ENCODE results near the gene CADM1. TPM values are rescaled to one million over a fixed set of nuclear protein-coding genes. Genes with fewer than 3 reads are reported as not detected.

The CADM1 gene
- total and polyA plus RNA-seq, 2 donors (not counting 1 experiment from before 2014, with no cell fraction given), result 15.4 to 86.0 TPM

- no peaks in the 10 kb centered on the region for H4K20me1 ChIP-seq (ENCODE audit: control insufficient read depth, extremely low read depth, insufficient read depth, low read length)
- no peaks in the 10 kb centered on the region for H3K27me3 ChIP-seq (ENCODE audit: control insufficient read depth, insufficient read depth, low read length)
- H3K36me3 ChIP-seq (ENCODE audit: control insufficient read depth, insufficient read depth, low read length), result no peaks in the 10 kb centered on the region
- no peak overlapping the region for H3K4me3 ChIP-seq (replicated peaks in 1 of 4; ENCODE audit: control extremely low read depth in 1 of 4, insufficient read depth in 1 of 4, low read depth in 3 of 4, low read length in 4 of 4)
- H3K9me3 ChIP-seq (ENCODE audit: control insufficient read depth, insufficient read depth, low read depth, low read length), result no peaks in the 10 kb centered on the region
- no peak overlapping the region for H3K27ac ChIP-seq (ENCODE audit: insufficient read depth, low read length)
- no peak overlapping the region for H2AFZ ChIP-seq (ENCODE audit: low read length)
- TF ChIP-seq, protein P1, sequence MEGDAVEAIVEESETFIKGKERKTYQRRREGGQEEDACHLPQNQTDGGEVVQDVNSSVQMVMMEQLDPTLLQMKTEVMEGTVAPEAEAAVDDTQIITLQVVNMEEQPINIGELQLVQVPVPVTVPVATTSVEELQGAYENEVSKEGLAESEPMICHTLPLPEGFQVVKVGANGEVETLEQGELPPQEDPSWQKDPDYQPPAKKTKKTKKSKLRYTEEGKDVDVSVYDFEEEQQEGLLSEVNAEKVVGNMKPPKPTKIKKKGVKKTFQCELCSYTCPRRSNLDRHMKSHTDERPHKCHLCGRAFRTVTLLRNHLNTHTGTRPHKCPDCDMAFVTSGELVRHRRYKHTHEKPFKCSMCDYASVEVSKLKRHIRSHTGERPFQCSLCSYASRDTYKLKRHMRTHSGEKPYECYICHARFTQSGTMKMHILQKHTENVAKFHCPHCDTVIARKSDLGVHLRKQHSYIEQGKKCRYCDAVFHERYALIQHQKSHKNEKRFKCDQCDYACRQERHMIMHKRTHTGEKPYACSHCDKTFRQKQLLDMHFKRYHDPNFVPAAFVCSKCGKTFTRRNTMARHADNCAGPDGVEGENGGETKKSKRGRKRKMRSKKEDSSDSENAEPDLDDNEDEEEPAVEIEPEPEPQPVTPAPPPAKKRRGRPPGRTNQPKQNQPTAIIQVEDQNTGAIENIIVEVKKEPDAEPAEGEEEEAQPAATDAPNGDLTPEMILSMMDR (conservative IDR thresholded peaks at IDR 0.05 in 1 of 2, IDR thresholded peaks at IDR 0.05 in 1 of 2; ENCODE audit: low read depth in 1 of 2, low read length in 2 of 2), result no peak
- no peak for TF ChIP-seq EZH2 (IDR thresholded peaks at IDR 0.05; ENCODE audit: low read length, missing control alignments)
- no peak for DNase-seq (ENCODE audit: low read depth in 2 of 2)
- H3K4me1 ChIP-seq (ENCODE audit: control insufficient read depth, extremely low read depth, insufficient read depth, low read length), result no peaks in the 10 kb centered on the region
- no peaks in the 10 kb centered on the region for H3K79me2 ChIP-seq (ENCODE audit: control insufficient read depth, insufficient read depth, low read length)
- no peak overlapping the region for H3K9ac ChIP-seq (ENCODE audit: insufficient read depth, low read length)
- no peak overlapping the region for H3K4me2 ChIP-seq (ENCODE audit: extremely low read depth, insufficient read depth, low read length)
These were observed 140.8 kb downstream of the CADM1 start for GRCh38 chr11:115363426-115363825.

- TF ChIP-seq, protein P1 (conservative IDR thresholded peaks at IDR 0.05 in 1 of 2, IDR thresholded peaks at IDR 0.05 in 1 of 2; ENCODE audit: low read depth in 1 of 2, low read length in 2 of 2), result no peak
- TF ChIP-seq EZH2 (IDR thresholded peaks at IDR 0.05; ENCODE audit: low read length, missing control alignments), result no peak
- no peaks in the 10 kb centered on the region for H3K79me2 ChIP-seq (ENCODE audit: control insufficient read depth, insufficient read depth, low read length)
- no peak overlapping the region for H3K9ac ChIP-seq (ENCODE audit: insufficient read depth, low read length)
- H4K20me1 ChIP-seq (ENCODE audit: control insufficient read depth, extremely low read depth, insufficient read depth, low read length), result no peaks in the 10 kb centered on the region
- H3K4me1 ChIP-seq (ENCODE audit: control insufficient read depth, extremely low read depth, insufficient read depth, low read length), result no peaks in the 10 kb centered on the region
- no peak overlapping the region for H2AFZ ChIP-seq (ENCODE audit: low read length)
- H3K36me3 ChIP-seq (ENCODE audit: control insufficient read depth, insufficient read depth, low read length), result no peaks in the 10 kb centered on the region
- DNase-seq (ENCODE audit: low read depth in 2 of 2), result no peak
- no peak overlapping the region for H3K4me2 ChIP-seq (ENCODE audit: extremely low read depth, insufficient read depth, low read length)
- no peaks in the 10 kb centered on the region for H3K27me3 ChIP-seq (ENCODE audit: control insufficient read depth, insufficient read depth, low read length)
- no peak overlapping the region for H3K27ac ChIP-seq (ENCODE audit: insufficient read depth, low read length)
- no peak overlapping the region for H3K4me3 ChIP-seq (replicated peaks in 1 of 4; ENCODE audit: control extremely low read depth in 1 of 4, insufficient read depth in 1 of 4, low read depth in 3 of 4, low read length in 4 of 4)
- H3K9me3 ChIP-seq (ENCODE audit: control insufficient read depth, insufficient read depth, low read depth, low read length), result no peaks in the 10 kb centered on the region
These were observed 141.2 kb downstream of the CADM1 start for GRCh38 chr11:115362997-115363396.

GRCh38 chr11:115361025-115361424 is 143.2 kb downstream of the CADM1 start:
- H2AFZ ChIP-seq (ENCODE audit: low read length), result no peak overlapping the region
- no peaks in the 10 kb centered on the region for H3K9me3 ChIP-seq (ENCODE audit: control insufficient read depth, insufficient read depth, low read depth, low read length)
- H3K9ac ChIP-seq (ENCODE audit: insufficient read depth, low read length), result no peak overlapping the region
- DNase-seq (ENCODE audit: low read depth in 2 of 2), result no peak
- no peaks in the 10 kb centered on the region for H3K4me1 ChIP-seq (ENCODE audit: control insufficient read depth, extremely low read depth, insufficient read depth, low read length)
- TF ChIP-seq EZH2 (IDR thresholded peaks at IDR 0.05; ENCODE audit: low read length, missing control alignments), result no peak
- TF ChIP-seq, protein P1 (conservative IDR thresholded peaks at IDR 0.05 in 1 of 2, IDR thresholded peaks at IDR 0.05 in 1 of 2; ENCODE audit: low read depth in 1 of 2, low read length in 2 of 2), result no peak
- H3K27ac ChIP-seq (ENCODE audit: insufficient read depth, low read length), result no peak overlapping the region
- no peaks in the 10 kb centered on the region for H3K36me3 ChIP-seq (ENCODE audit: control insufficient read depth, insufficient read depth, low read length)
- no peak overlapping the region for H3K4me3 ChIP-seq (replicated peaks in 1 of 4; ENCODE audit: control extremely low read depth in 1 of 4, insufficient read depth in 1 of 4, low read depth in 3 of 4, low read length in 4 of 4)
- no peaks in the 10 kb centered on the region for H3K27me3 ChIP-seq (ENCODE audit: control insufficient read depth, insufficient read depth, low read length)
- H3K4me2 ChIP-seq (ENCODE audit: extremely low read depth, insufficient read depth, low read length), result no peak overlapping the region
- H4K20me1 ChIP-seq (ENCODE audit: control insufficient read depth, extremely low read depth, insufficient read depth, low read length), result no peaks in the 10 kb centered on the region
- no peaks in the 10 kb centered on the region for H3K79me2 ChIP-seq (ENCODE audit: control insufficient read depth, insufficient read depth, low read length)
